SK-N-SH treated with all-trans-retinoic acid at 6 μM for 48 hours (cell line): Measurements from ENCODE around the gene SRRT.

Experiments used
- ATAC-seq: fragments of 200-7000 bp; cut with Tn5 transposase; 3 replicates; pipeline ENCODE4 v1.9.1; 2020; ENCODE audit warnings: mild to moderate bottlenecking, moderate library complexity
- ARNTL ChIP-seq: fragments of 450-650 bp; formaldehyde crosslinking; IDR thresholded peaks from 2 replicates; pipeline ENCODE4 v1.5.0; 2020; ENCODE audit warnings: low read depth, mild to moderate bottlenecking, moderate library complexity, borderline replicate concordance
- BACH2 ChIP-seq: fragments of 250-450 bp; sonication (Bioruptor Pico); IDR thresholded peaks from 2 replicates; pipeline ENCODE4 v1.9.0; 2021; ENCODE audit warnings: mild to moderate bottlenecking, borderline replicate concordance
- CREB5 ChIP-seq: fragments of 250-450 bp; sonication (Bioruptor Pico); IDR thresholded peaks from 2 replicates; pipeline ENCODE4 v1.5.1; 2020; ENCODE audit warnings: low read depth, mild to moderate bottlenecking, moderate library complexity
- CSDC2 ChIP-seq: fragments of 250-450 bp; sonication (Bioruptor Pico); IDR thresholded peaks from 2 replicates; pipeline ENCODE4 v1.5.0; 2020; ENCODE audit warnings: mild to moderate bottlenecking, moderate library complexity
- CSRNP3 ChIP-seq: fragments of 250-450 bp; sonication (Bioruptor Pico); IDR thresholded peaks from 2 replicates; pipeline ENCODE4 v1.5.1; 2021; ENCODE audit warnings: mild to moderate bottlenecking, moderate library complexity
- ESRRG ChIP-seq: fragments of 250-450 bp; sonication (Bioruptor Pico); IDR thresholded peaks from 2 replicates; pipeline ENCODE4 v1.6.1; 2021; ENCODE audit warnings: mild to moderate bottlenecking
- GLIS3 ChIP-seq: fragments of 250-450 bp; sonication (Bioruptor Pico); IDR thresholded peaks from 2 replicates; pipeline ENCODE4 v1.5.0; 2020; ENCODE audit warnings: mild to moderate bottlenecking, moderate library complexity
- ISL1 ChIP-seq: fragments of 250-450 bp; sonication (Bioruptor Pico); IDR thresholded peaks from 2 replicates; pipeline ENCODE4 v2.1.2; 2022; ENCODE audit warnings: mild to moderate bottlenecking, moderate library complexity
- OSR1 ChIP-seq: fragments of 250-450 bp; sonication (Bioruptor Pico); IDR thresholded peaks from 2 replicates; pipeline ENCODE4 v1.8.0; 2022; ENCODE audit warnings: moderate library complexity, mild to moderate bottlenecking, inconsistent platforms
- PATZ1 ChIP-seq: fragments of 250-450 bp; sonication (Bioruptor Pico); IDR thresholded peaks from 2 replicates; pipeline ENCODE4 v1.8.0; 2020; ENCODE audit warnings: mild to moderate bottlenecking, moderate library complexity, borderline replicate concordance
- POU6F1 ChIP-seq: fragments of 250-450 bp; sonication (Bioruptor Pico); IDR thresholded peaks from 2 replicates; pipeline ENCODE4 v1.8.0; 2021; ENCODE audit warnings: low read depth, mild to moderate bottlenecking, moderate library complexity, borderline replicate concordance
- PPARA ChIP-seq: fragments of 250-450 bp; sonication (Bioruptor Pico); IDR thresholded peaks from 2 replicates; pipeline ENCODE4 v1.5.0; 2020; ENCODE audit warnings: mild to moderate bottlenecking, borderline replicate concordance
- RARB ChIP-seq: fragments of 250-450 bp; sonication (Bioruptor Pico); IDR thresholded peaks from 2 replicates; pipeline ENCODE4 v1.8.0; 2021; ENCODE audit warnings: mild to moderate bottlenecking, moderate library complexity
- TCF4 ChIP-seq: fragments of 250-450 bp; sonication (Bioruptor Pico); IDR thresholded peaks from 2 replicates; pipeline ENCODE4 v1.8.0; 2021; ENCODE audit warnings: mild to moderate bottlenecking, moderate library complexity, borderline replicate concordance
- TOX ChIP-seq: fragments of 250-450 bp; sonication (Bioruptor Pico); IDR thresholded peaks from 2 replicates; pipeline ENCODE4 v1.8.0; 2021; ENCODE audit warnings: mild to moderate bottlenecking, moderate library complexity, borderline replicate concordance
- TSHZ2 ChIP-seq: fragments of 250-450 bp; sonication (Bioruptor Pico); IDR thresholded peaks from 2 replicates; pipeline ENCODE4 v1.5.0; 2020; ENCODE audit warnings: mild to moderate bottlenecking, moderate library complexity
- ZC3H10 ChIP-seq: fragments of 250-450 bp; sonication (Bioruptor Pico); IDR thresholded peaks from 2 replicates; pipeline ENCODE4 v1.5.1; 2021; ENCODE audit warnings: mild to moderate bottlenecking, moderate library complexity
- ZFP3 ChIP-seq: fragments of 250-450 bp; sonication (Bioruptor Pico); IDR thresholded peaks from 2 replicates; pipeline ENCODE4 v1.5.0; 2020; ENCODE audit warnings: mild to moderate bottlenecking, moderate library complexity
- ZFP30 ChIP-seq: fragments of 450-650 bp; formaldehyde crosslinking; IDR thresholded peaks from 2 replicates; pipeline ENCODE4 v1.5.0; 2022; ENCODE audit warnings: mild to moderate bottlenecking, moderate library complexity
- ZNF565 ChIP-seq: fragments of 450-650 bp; formaldehyde crosslinking; conservative IDR thresholded peaks from 2 replicates; pipeline ENCODE4 v1.5.0; 2020; ENCODE audit warnings: low read depth, mild to moderate bottlenecking, moderate library complexity
- ZNF70 ChIP-seq: fragments of 450-650 bp; formaldehyde crosslinking; IDR thresholded peaks from 2 replicates; pipeline ENCODE4 v1.5.0; 2020; ENCODE audit warnings: mild to moderate bottlenecking, moderate library complexity
- ZNF8 ChIP-seq: fragments of 450-650 bp; formaldehyde crosslinking; IDR thresholded peaks from 2 replicates; pipeline ENCODE4 v1.5.0; 2020; ENCODE audit warnings: mild to moderate bottlenecking, moderate library complexity

Gene SRRT

GRCh38 chr7:100856871-100857282 is 18.0 kb upstream of the SRRT start (continued):
- no peak for TF ChIP-seq POU6F1 (CRISPR knock-in tag)
- no peak for TF ChIP-seq ESRRG
- TF ChIP-seq ZFP3: no peak

GRCh38 chr7:100859856-100860255 is 15.0 kb upstream of the SRRT start:
- no peak for ATAC-seq

More at GRCh38 chr7:100859856-100860255, 15.0 kb upstream of the SRRT start:
- TF ChIP-seq RARB: no peak
- no peak for TF ChIP-seq CSRNP3 (CRISPR knock-in tag)
- TF ChIP-seq CSDC2: no peak
- no peak for TF ChIP-seq PATZ1
- TF ChIP-seq CREB5 (CRISPR knock-in tag): no peak
- no peak for TF ChIP-seq ZNF8
- TF ChIP-seq PPARA (CRISPR knock-in tag): no peak
- TF ChIP-seq ZFP30 (CRISPR knock-in tag): no peak
- TF ChIP-seq TOX (CRISPR knock-in tag): no peak
- no peak for TF ChIP-seq BACH2 (CRISPR knock-in tag)
- no peak for TF ChIP-seq ISL1 (CRISPR knock-in tag)
- no peak for TF ChIP-seq ZC3H10
- no peak for TF ChIP-seq ESRRG
- TF ChIP-seq TCF4 (CRISPR knock-in tag): no peak
- no peak for TF ChIP-seq TSHZ2 (CRISPR knock-in tag)
- no peak for TF ChIP-seq ZNF565 (CRISPR knock-in tag)
- no peak for TF ChIP-seq GLIS3
- no peak for TF ChIP-seq OSR1
- TF ChIP-seq ARNTL (CRISPR knock-in tag): no peak
- no peak for TF ChIP-seq ZNF70 (CRISPR knock-in tag)
- TF ChIP-seq, all 23 proteins: peak for 0
